ENCODE measurements around the gene CDH2.

The CDH2 gene

DNA sequence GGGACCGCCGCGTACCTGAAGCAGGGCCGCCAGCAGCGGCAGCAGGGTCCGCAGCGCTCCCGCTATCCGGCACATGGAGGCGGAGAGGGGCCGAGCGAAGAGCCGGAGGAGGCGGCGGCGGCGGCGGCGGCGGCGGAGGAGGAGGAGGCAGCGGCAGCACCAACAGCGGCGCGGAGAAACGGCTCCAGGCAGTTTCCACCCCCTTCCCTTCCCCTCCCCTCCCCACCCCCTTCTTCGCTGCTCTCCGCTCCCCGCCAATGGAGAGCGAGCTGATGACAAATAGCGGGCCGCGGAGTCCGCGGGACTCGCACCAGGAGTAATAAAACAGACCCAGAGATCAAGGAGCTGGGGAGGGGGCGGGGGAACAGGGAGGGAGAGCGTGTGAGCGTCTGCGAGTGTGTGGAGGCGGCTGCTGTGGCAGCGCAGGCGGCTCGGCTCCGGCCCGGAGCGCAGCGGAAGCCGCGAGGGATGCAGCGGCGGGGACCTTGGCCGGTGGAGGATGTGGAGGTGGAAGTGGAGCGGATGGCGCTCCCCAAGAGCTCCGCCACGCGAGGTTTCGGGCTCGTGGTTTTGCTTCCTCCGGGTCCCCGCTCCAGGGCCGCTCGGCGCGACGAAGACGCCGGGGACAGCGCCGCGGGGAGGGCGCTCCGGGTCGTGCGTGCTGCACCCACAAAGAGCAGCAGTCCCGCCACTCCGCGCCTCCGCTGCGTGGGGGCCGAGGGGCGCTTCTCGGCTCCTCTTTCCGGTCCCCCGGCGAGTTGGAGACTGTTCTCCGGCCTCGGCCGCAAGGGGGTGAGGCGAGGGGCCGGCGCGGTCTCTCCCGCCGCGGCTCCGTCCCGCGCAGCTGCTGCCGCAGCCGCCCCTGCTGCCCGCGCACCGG lies at the start of gene CDH2:
CDH2 (minus strand) TSS at position 183 of the 880 bp plus-strand sequence; CDS start at position 75, 108 bp downstream.
- no peak for DNase-seq

- DNase-seq = no peak
Observed at GRCh38 chr18:28212060-28212459, 35.1 kb upstream of the CDH2 start.

DNA sequence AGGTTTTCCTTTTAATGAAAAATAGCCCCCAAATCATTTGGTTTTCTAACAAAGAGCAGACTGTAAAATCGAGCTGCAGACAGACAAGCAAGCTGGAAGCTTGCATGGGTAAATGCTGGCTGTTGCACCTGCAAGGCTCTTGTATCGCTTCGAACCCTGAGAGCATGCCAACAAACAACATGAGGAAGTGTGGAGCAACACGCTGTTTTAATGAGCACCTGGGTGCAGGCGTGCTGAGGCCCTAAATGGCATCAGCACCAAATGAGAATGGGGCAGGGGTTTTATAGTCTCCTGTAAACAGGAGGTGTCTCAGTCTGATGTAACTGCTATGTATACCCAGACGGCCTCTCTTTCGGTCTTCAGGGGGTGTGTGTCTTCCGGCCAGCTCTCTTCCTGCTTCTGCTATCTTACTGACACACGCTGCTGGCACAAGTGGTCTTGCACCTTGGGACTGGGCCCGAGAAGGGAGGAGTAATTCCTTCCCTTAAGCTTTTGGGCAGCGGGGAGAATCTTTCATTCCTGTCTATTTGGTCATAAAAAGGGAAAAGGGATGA lies 31.9 kb upstream of the CDH2 start:
- no peak for DNase-seq

- no peak for DNase-seq
Observed at GRCh38 chr18:28208268-28208667, 31.3 kb upstream of the CDH2 start.

DNA sequence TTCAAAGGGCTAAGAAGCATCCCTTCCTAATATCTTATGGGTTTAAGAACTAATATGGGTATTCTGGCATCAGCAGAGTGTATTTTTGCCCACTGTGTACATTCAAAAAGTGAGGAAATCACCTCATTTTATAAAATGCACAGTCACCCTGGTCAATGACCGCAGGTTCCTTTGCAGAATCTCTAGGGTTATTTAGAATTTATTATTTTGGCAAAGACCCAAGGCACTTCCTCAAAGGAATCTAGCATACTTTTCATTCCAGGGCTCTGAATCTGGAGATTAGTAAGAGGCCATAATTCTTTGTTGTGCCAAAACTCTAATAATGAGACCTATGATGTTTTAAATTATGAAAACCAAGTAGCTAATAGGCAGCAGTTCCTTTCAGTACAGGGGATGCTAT lies 27.2 kb upstream of the CDH2 start:
- no peak for DNase-seq

DNA sequence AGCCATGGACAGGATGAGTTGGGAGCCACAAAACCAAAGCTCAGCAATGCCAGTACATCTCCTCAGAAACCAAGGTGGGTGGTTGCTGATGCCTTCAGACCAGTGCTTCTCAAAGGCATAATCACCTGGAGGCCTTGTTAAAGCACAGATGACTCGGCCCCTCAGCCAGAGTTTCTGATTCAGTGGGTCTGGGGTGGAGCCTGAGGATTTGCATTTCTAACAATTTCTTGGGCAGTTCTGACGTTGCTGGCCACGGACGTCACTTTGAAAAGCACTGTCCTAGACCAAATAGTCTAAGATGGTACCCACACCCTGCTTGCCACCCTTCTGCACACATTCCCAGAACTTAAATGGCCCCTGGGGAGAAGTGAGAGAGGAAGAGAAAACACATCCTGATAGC lies 24.1 kb upstream of the CDH2 start:
- no peak for DNase-seq

DNA sequence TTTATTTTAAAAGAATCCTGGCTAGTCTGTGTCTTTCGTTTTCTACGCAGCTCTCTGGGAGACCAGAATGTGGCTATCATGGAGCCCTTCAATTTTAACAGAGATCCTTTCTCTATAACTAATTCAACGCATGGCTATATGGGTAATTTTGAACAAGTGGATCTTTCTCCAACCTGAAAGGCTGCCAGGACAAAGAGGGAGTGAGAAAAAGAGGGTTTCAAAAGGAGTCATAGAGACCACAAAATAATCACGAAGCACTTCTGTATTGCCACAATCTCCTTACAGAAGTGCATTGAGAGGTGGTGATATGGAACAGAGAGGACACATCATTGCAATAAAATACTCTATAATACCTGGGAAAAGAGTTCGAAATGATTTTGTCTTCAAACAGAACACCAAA lies 21.7 kb upstream of the CDH2 start:
- no peak for DNase-seq

- DNase-seq = no peak
Observed at GRCh38 chr18:28193177-28193778, 16.3 kb upstream of the CDH2 start.

GRCh38 chr18:28189400-28190239 lies 12.7 kb upstream of the CDH2 start:
- no peak for DNase-seq

GRCh38 chr18:28185121-28185520 lies 8.2 kb upstream of the CDH2 start:
- no peak for DNase-seq

DNA sequence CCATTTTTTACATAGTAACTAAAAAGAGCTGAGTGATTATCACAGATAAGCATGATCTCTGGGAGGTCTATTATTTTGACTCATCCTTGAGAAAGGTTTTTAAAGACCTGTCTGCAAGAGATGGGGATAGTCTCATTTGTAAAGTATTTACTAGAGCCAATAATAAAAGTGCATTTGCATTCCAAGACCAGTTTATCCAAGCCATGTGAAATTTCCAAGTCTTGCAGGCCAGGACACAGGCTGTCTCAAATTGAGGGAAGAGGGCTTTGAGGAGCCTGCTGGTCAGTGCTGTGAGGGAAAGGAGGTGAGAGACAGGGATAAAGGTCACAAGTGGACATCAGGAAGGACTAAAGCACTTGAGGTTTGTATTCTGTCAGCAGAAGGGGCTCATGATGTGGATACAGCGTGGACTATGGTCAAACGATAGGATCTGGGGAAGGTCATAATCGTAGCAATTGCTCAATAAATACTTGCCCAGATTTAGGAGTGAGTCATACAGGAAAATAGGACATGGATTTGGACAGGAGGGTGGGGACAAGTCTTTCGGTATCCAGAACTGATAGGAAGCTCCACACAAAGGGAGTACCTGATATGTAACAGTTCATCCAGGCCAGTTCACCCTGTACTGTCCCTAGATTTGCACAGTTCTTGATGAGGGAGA lies 6.6 kb upstream of the CDH2 start:
- DNase-seq = no peak

DNA sequence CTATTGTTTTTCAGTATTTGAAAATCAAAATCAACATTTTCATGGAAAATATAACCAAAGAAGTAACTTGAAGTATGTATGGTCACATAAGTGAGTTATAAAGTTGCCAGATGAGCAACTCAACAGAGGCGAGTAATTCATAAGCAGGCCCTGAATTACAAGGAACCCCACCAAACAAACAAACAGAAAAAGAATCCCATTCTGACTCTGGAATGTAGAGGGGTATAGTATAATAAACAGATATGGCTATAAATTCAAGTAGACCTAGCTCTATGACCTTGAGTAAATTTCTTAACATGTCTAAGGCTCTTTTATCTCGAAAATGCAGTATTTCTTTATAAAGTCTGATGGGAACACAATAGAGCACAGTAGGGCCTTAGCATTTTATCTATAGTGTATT lies 4.7 kb upstream of the CDH2 start:
- DNase-seq = no peak

DNA sequence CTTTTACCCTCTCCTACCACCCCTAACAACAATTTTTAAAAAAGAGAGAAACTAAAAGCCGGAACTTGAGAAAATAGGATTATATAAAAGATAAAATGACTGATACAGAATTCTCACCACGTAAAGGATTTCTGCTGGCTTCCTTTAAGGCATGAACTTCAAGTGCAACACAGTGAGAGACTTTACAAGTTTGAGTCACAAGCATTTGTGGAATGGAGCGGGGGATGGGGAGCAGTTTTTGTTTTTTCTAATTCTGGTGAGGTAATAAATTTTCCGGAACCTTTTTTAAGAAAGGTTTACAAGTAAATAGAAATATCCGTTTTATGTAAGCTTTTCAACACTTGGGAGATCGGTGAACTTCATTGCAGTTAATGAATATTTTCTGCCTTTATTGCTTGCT lies 1.8 kb upstream of the CDH2 start:
- no peak for DNase-seq

GRCh38 chr18:28177828-28178635 lies 1.1 kb upstream of the CDH2 start:
- DNase-seq = no peak

DNA sequence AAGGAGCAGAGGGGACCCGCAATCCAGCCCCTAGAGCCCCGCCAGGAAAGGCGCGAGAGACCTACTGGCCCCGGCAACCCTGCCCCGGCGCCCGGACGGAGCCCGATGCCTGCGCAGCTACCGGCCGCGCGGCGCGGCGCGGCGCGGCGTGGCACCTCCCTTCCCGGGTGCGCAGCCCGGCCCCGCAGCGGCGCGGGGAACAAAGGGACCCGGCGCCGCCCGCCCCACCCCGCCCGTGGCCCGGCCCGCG lies 307 bp downstream of the CDH2 start:
- DNase-seq = no peak

DNA sequence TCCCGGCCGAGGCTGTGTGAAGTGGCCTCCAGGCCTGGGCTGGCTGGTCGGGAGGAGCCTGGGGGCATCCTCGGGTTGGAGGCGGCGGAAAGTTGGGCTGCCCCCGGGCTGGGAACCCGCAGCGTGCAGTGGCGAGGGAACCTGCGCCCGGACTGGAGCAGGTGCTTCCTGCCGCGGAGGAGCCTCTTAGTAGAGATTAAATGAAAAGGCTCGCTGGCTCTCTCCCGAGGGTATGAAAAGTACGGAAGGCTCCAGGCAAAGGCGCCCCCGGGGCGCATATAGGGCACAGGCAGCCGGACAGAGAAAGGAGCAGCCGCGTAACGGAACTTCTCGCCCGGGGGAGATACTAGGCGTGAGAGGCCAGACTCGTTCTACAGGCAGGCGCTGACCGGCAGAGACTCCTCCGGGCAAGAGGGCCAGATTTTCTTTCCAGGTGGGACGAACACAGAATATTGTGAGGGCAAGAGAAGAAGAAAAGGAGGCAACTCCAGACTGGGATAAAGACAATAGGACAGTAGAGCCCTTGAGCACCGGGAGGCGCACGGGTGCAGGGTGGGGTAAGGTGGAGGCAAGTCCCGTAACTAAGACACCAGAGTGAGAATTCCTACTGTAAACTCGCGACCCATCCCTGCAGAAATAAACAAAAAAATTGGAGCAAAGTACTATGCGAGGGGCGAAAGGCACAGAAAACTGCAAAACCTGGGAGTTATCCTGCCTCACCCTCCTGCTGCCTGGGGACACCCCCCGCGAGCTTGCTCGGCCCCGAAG lies 816 bp downstream of the CDH2 start:
- DNase-seq = no peak

- DNase-seq = no peak
Observed at GRCh38 chr18:28175150-28175929, 1.6 kb downstream of the CDH2 start.

- DNase-seq = no peak
Observed at GRCh38 chr18:28174181-28174905, 2.6 kb downstream of the CDH2 start.

DNA sequence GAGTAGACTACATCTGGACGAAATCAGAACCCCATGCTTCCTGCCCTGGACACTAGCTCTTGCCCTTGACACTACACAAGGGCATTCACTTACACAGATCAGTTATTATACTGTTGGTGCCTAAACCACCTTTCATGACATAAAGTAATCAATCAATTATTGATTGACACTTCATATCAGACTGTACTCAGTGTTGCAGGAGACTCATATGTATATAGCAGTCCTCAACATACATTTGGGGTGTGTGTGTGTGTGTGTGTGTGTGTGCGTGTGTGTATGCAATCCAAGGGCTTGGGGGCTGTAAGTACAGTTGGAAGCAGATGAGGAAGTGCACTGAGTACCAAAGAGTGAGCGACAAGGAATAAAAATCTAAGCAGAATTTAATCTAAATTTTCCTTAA lies 5.1 kb downstream of the CDH2 start:
- DNase-seq = no peak

DNA sequence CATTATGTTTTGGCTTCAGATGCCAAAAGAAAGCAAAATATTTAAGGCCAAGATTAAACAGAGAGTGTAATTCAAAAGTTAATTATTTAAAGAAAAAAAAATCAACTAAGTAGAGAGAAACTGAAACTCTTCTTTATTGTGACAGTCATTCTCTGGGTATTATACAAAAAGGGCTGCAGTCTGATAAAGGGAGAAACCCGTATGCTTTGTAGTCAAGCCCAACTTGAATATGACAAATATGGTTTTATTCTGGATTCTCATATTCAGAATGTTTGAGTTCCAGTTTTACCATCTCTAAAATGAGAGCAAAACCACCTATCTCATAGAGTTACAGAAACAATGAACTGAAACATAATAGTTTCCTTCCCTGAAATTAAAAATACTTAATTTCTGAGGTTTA lies 8.2 kb downstream of the CDH2 start:
- no peak for DNase-seq

Data from stimulated activated CD4-positive, alpha-beta T cell treated with anti-CD3 and anti-CD28 coated beads, Interleukin-4, amount 100 ng/mL, for 1 hour (primary cell).